Measurements from ENCODE around the gene RPN2.

RPN2 gene

DNA sequence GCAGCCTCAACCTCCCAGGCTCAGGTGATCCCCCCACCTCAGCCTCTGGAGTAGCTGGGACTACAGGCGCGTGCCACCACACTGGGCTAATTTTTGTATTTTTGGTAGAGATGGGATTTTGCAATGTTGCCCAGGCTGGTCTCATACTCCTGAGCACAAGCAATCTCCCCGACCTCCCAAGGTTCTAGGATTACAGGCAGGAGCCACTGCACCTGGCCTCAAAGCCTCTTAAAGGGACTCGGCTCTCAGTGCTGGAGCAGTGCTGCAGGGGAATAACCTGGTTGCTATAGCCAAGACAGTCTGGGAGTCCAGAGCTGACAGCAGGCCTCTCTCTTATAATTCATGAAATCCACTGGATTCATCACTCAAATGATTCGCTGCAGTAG lies 65.4 kb downstream of the RPN2 start:
- DNase-seq, result no peak

DNA sequence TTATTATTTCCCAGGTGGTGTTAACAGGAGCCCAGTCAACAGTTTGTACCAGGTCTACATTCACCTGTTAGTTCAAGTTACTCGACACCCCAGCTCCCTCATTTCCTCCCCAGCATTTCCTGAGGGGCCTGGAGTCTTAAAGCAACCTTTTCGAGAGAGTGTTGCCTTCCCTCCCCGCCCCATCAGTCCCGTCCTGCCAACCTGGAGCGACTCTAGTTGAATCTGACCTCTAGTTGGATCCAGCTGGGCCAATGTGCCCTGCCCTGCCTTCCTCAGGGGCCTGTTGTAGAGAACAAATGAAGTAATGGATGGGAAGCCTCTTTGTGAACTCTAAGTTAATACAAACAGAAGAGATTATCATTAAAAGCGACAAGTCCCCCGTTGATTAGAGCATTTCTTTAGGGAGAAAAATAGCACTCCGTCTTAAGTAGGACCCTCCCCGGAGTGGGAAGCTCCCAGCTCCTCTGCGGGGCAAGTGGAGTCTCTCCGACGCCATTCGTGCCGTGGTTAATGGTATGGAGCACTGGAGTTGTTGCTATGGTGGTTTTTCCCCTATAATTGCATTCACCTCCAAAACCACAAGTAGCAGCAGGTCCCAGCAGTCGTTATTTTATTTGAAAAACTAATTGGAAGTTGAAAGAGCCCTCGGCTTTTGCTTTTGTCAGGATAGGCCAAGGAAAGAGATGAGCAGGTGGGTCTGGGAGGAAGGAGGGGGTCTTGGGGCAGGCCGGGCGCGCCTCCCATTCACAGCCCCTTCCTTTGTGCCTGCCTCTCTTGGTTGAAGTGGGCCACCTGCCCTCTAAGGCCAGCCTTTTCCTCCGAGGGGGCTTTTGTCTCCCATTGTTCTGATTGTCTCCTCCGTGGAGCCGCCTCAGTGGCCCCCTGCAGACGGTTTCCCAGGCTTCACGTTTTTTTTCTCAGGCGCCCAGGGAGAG lies 66.4 kb downstream of the RPN2 start:
- no peak for DNase-seq

- no peak for DNase-seq
Observed at GRCh38 chr20:37246736-37247135, 67.6 kb downstream of the RPN2 start.

- no peak for DNase-seq
Observed at GRCh38 chr20:37247547-37247946, 68.4 kb downstream of the RPN2 start.

DNA sequence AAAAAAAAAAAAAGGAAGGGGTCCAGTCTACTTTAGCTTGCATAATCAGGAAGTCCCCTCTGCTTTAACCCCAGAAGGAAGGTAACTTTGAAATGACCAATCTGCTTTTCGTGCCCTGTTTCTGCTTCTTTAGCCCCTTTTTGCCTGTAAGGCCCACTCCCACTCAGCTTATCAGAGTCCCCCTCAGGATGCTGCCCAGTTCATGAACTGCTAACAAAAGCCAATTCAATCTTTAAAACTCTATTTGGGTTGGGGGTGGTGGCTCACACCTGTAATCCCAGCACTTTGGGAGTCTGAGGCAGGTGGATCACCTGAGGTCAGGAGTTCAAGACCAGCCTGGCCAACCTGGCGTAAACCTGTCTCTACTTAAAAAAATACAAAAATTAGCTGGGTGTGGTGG lies 70.2 kb downstream of the RPN2 start:
- DNase-seq, result no peak

- DNase-seq, result no peak
Observed at GRCh38 chr20:37251825-37252477, 72.8 kb downstream of the RPN2 start.

- no peak for DNase-seq
Observed at GRCh38 chr20:37253087-37253486, 74.0 kb downstream of the RPN2 start.

GRCh38 chr20:37254114-37254878 lies 75.2 kb downstream of the RPN2 start:
- DNase-seq, result no peak

DNA sequence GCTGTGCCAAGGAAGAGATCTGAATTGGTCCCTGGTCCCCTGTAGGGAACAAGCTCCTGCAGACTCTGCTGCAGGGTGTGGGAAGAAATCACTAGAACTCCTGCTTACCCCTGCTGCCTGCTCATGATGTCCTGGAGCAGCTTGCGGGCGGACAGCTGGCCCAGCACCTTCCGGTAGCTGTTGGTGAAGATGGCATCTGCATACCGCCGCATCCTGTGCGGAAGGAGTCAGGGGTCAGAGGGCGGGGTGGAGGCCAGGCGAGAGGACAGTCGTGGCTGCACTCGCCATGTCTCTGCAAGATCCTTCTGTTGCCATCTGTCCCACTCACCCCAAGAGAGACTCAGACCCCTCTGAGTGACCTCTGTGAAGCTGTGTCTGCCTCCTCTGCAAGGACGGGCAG lies 77.2 kb downstream of the RPN2 start:
- DNase-seq, result no peak

- no peak for DNase-seq
Observed at GRCh38 chr20:37257530-37257929, 78.4 kb downstream of the RPN2 start.

DNA sequence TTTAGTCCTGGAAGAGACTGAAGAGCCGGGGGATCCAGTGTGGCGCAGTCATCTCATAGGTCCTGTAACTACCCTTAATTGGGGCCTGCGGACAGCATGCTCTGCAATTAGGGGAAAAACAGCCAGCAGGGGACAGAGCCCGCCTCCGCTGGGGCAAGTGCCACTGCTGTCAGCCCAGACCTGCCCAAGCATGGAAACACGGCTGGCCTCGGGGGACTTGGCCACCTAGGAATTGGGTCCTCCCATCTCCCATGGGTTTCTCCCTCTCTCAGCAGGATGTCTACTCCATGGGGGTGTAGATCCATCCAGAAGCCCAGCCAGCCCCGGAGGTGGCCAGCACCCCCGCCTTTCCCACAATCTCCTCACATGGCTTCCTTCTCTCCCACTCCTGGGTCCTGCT lies 78.9 kb downstream of the RPN2 start:
- no peak for DNase-seq

- DNase-seq, result no peak
Observed at GRCh38 chr20:37259031-37259430, 79.9 kb downstream of the RPN2 start.

DNA sequence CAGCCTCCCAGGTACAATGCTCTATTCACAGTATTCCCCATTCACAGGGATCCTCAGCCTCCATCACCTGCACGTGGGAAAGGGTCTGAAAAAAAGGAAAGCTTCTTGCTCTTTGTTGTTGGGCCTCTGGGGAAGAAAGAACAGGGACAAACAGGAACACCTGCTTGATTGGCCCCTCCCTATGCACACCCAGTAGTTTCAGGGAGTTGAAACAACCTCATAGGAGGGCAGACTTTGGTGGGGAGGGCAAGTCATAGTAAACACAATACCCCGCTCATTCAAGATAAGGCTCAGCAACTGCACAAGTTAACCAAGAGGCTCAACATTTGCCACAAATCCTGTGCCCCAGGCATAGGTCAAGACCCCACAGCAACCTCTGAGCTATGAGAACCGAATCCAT lies 80.7 kb downstream of the RPN2 start:
- DNase-seq, result no peak

DNA sequence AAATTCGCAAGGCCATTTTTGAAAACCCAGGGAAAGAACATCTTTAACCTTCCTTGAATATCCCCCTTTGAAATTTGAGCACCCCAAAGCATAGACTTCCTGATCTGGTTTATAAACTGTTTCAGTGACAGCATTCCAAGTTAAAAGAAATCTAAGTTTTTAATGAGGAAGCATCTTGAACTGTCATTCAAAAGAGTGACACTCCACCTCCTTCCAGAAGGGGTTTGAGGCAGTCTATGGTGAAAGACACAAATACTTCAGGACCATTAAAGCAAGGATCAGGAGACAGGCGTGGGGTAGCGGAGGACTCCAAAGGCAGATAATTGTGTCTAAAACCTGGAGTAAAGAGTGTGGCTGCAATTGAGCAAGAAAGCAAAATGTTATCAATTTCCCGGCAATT lies 81.8 kb downstream of the RPN2 start:
- no peak for DNase-seq

DNA sequence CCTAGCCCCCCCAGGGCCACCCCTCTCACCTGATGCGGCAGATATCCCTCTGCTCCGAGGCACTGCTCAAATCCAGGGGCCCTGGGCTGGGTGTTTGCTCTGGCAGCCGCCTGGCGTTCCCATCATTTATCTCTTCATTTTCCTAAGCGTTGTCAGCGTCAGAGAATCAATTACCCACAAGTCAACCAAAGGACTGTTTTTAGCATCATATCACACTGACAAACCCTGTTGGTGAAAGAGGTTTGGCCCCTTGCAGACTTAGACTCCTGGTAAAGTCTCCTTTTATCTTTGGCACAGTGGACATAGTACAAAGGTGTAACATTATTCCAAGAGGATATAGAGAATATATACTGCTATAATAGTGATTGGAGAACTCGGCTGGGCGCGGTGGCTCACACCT lies 82.6 kb downstream of the RPN2 start, which contains the start of gene GHRH:
Gene GHRH (minus strand): TSS at position 101 of the 400 bp plus-strand sequence. CDS start 4,925 bp downstream, outside the sequence.
- no peak for DNase-seq

DNA sequence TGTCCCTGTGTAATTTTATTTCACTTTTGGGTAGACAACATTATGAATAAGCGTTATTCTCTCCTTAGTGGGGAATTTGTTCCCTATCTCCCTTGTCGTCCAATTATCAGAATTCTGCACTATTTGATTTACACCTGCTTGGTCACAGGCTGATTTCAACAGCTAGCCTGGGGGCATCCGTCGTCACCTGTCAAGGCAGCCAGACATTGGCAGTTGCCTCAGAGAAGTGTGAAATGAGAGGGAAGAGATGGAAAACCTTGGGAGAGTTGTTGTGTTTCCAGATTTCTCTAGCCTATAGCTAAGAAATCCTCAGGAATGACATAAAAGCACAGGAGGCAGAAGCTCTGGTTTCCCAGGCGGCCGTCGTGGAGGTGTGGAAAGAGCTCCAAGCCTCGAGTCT lies 83.4 kb downstream of the RPN2 start:
- DNase-seq, result no peak

GRCh38 chr20:37263686-37264085 lies 84.6 kb downstream of the RPN2 start:
- no peak for DNase-seq

DNA sequence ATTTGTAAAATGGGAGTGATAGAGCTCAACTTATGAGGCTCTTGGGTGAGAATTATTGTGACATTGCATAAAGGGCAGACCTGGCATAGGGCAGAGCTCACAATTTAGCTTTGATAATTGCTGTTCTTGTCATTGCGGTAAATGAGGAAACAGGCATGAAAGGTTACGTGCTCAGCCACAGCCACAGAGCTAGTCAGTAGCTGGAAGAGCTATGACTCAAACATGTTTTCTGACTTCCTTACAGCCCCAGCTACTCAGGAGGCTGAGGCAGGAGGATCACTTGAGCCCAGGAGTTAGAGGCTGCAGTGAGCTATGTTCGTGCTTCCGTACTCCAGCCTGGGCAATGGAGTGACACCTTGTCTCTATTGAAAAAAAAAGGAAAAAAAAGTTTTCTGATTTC lies 86.0 kb downstream of the RPN2 start:
- peak; percentile 91 to 93 for DNase-seq

DNA sequence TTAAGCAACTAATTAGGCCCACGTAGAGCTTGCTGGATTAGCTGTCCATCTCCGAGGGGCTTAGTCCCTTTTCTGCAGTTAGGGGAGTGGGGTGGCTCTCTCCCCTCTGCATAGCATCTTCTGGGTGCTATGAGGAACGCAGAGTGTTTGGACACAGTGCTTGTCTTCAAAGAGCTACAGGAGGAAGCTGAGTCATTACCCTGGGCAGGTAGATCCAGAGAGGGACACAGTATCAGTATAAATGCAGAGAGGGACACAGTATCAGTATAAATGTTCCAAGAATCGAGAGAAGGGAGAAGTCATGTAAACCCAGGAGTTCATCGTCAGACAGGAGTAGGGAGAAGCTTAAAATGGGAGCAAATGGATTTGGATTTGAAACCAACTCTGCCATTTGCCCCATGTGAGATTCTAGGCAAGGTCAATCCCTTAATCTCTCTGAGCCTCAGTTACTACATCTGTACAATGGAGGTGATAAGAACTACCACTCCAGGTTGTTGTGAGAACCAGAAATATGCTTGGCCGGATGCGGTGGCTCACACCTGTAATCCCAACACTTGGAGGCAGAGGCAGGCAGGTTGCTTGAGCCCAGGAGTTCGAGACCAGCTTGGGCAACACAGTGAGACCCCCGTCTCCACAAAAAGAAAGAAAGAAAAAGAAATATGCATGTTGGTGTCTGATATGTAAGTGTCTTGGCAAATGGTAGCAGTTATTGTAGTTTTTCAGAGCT lies 88.0 kb downstream of the RPN2 start:
- DNase-seq, result no peak

DNA sequence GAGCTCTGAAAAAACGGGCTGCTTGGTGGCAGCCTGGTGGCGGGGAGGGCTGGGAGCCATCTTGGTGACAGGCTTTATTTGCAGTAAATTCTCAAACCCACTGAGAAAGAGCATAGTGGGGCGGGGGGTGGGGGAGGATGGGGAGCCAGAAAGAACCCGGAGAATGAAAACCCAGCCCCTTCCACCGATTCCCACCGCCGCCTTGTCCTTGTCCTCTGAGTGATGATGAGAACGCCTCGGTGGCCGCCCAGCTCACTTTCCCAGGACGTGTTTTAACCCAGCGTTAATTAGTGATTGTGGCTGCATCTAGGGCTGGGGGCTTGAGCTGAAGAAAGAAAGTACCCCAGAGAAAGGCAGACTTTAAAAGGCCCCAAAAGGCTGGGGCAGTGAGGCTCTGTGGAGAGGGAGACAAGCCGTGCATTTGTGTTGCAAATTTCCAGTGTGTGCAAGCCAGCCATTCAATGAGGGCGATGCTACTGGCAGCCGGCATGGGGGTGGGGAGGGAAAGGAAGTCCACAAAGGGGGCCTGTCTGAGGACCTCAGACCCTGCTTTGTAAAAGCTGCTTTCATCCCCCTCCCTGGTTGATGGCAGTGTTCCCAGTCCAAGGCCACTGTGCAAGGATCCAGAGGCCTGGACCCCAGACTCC lies 88.7 kb downstream of the RPN2 start:
- DNase-seq, result no peak

- peak; percentile 87 to 90 for DNase-seq
Observed at GRCh38 chr20:37270576-37271420, 91.7 kb downstream of the RPN2 start.
